DMS153 treated with DMSO at 0.1 percent for 48 hours (cell line): Measurements from ENCODE around the gene OVCH1.
"Not testable (repeated sequence)": the region's sequence is repeated elsewhere in the genome, so short reads cannot be mapped to it uniquely, and the experiment has no call there.

ENCODE experiments used
- DNase-seq: peaks from one replicate; lab custom pipeline; 2025; ENCODE audit not compliant: unreplicated experiment; lab: John Stamatoyannopoulos, UW

Gene OVCH1

DNA sequence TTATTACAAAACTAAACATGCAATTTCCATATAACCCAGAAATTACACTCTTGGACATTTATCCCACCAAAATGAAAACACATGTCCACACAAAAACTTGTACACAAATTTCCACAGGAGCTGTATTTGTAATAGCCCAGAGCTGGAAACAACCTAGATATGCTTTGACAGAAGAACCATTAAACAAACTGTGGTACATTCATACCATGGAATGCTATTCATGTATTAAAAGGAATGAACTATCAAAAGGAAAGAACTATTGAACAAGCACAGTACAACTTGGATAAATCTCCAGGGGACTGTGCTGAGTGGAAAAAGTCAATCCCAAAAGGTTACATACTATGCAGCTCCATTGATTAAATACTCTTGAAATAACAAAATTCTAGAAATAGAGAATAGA is 80.7 kb downstream of the OVCH1 start:
- no peak for DNase-seq

DNA sequence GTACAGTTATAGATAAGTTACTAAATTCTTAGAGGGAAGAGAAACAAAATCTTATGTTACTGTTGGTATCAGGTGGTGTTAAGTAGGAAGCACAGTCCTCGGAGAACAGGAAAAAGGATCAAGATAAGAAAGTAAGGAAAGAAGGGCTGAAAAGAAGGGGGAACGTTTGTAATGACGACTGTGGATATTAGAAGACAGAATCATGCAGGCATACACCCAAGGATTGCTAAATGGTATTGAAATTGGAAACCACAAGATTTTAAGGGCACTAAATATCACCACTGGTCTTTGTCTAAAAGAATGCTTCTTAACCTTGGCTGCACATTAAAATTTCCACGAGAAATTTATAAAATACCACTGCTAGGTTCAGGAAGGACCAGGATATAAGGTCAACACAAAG is 82.4 kb downstream of the OVCH1 start:
- no peak for DNase-seq

DNA sequence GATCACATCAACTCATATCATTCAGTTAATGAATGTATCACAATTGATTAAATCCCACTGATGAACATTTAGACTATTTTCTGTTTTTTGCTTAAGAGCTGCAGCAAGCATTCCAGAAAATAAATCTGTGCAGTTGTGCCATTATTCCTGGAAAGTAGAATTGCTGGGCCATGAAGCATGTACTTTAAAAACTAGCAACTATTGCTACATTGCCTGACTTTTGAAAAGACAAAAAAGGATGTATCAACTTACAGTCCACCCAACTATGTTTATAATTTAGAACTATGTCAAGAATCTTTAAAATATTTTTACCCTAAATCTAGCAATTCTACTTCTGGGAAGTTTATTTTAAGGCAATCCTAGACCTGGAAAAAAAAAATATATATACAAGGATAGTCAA is 83.1 kb downstream of the OVCH1 start:
- DNase-seq = no peak

DNA sequence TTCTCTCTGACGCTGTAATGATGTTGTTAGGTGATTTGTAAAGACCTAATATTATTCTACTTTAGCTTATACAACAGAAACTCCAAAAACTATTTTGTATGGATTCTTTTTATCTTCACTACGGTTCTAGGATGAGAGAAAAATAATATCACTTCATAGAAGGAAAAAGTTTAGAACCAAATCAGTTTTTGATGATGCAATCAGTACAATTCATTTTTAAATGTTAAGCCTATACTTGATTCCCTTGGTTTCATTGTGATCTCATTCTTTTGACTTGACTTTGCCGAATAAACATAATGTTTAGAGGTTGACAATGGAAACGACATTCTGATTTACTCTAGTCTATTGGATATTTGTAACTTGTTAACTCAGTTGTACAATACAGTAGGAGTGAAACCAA is 91.9 kb downstream of the OVCH1 start:
- no peak for DNase-seq

DNA sequence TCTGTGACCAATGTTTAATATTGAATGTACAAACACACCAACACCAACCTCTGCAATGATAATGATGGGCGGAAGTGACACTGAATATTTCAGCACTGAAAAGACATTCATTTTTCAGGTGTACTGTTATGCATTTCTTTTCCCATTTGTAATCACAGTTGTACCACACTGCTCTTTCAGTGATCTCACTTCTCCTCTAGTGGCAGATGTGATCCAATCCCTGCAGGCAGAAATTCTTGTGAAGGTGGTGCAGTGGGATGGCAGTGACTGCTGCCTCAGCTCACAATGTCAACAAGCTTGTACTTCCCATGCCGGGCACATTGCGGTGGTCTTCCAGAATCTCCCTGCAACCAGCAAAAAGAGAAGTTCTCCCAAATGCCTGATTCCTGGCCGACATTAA is 93.5 kb downstream of the OVCH1 start:
- no peak for DNase-seq

DNA sequence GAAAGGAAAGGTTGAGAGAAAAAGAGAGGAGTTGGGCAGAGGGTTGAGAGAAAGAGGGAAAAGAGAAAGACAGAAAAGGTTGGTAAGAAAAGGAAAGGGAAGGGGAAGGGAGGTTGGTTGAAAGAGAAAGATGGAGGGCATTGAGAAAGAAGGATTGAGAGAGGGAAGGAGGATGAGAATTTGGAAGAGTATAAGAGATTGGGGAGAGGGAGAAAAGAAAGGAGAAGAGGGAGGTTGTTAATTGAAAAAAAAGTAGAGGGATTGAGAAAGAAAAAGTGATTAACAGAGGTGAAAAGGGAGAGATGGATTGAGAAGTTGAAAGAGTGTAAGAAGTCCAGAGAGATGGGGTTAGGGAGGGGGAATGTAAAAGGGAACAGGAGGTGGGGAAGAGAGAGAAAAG is 95.0 kb downstream of the OVCH1 start:
- DNase-seq = no peak

DNA sequence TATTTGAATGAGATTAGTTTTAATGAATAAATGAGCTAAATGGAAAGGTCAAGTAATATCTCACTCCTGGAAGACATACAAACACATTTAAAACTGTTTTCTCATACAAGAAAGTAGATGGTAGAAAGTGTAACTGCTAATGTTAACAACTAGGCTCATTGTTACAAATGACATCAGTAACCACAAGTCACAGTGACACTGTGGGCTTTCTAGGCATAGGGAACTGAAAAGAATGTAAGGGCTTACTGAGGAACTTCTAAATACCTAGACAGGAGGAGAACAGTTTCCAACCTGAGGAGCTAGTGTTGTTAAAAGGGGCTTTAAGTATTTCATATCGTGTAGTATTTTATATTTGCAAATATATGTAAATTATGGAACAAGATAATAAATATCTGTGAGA is 99.0 kb downstream of the OVCH1 start:
- no peak for DNase-seq

DNA sequence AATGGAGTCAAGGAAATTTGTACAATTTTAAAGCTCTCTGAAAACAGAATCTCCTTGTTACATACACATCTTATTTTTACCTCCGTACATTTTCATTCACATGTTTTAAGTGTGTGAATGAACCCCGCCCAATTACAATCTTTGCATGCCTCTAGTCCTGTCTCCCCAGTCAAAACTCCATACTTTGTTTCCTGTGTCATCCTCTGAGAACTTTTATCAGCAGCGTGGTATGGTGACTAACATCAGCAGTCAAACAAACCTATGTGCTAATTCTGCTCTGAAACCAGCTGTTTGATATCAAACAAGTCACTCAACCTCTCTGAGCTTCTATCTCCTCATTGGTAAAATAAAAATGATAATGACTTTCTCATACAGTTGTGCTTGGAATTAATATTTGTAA is 100.7 kb downstream of the OVCH1 start:
- no peak for DNase-seq

DNA sequence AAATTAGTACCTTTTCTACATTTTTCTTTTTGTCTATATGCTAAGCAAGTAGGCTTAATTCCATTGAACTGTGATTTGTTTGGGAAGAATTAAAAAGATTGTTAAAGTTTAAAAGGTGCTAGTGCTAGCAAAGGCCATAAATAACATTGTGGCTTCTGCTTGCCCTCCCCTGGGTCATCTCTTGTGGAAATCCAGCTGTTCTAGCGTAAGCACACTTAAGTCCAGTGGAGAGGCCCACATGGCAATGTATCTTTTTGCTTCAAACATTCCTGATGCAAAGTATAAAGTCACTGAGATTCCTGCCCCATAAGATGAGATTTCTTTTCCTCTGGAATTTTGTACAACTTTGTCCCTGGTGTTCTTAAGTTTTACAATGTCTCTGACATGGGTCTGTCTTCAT is 102.1 kb downstream of the OVCH1 start:
- DNase-seq = no peak

DNA sequence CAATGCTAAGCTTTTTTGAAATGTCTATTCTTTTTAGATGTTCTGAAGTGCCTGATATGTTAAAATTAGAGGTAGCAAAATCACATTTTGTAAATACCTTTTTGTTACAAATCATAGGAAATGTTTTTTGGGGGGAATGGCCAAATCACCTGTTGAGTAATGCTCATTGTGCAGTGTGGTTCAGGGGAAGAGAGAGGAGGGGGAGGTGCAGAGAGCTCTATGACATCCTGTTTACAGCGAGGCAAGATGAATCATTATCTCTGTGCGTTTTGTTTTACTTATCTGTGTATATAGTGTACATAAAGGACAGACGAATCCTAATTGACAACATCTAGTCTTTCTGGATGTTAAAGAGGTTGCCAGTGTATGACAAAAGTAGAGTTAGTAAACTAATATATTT is 107.1 kb downstream of the OVCH1 start:
- not testable (repeated sequence) for DNase-seq

DNA sequence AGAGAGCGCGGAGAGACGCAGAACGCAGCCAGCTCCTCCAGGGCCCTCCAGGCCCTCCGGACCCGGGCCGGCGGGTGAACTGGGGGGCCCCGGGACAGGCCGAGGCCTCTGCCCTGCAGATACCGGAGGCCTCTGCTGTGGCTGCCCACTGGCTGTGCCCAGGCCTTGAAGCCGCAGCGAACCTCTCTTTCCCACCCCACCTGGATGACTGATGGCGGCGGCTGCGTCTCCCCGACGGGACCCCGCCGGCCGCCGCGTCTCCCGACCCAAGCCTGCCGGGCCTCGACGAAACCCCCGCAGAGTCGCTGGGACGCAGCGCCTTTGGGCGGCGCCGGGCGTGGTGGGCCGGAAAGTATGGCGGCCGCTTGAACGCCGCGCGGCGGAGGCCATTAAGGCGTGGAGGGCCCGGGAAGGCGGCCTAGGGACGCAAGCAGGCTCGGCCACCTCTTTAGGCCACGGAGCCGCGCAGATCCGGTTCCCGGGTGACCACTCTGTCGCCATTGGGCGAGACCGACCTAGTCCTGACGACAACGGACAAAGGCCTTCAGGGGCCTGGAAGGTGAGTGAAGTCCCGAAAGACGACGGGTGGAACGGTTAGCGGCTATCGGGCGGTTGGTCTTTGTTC is 108.1 kb downstream of the OVCH1 start:
- no peak for DNase-seq

DNA sequence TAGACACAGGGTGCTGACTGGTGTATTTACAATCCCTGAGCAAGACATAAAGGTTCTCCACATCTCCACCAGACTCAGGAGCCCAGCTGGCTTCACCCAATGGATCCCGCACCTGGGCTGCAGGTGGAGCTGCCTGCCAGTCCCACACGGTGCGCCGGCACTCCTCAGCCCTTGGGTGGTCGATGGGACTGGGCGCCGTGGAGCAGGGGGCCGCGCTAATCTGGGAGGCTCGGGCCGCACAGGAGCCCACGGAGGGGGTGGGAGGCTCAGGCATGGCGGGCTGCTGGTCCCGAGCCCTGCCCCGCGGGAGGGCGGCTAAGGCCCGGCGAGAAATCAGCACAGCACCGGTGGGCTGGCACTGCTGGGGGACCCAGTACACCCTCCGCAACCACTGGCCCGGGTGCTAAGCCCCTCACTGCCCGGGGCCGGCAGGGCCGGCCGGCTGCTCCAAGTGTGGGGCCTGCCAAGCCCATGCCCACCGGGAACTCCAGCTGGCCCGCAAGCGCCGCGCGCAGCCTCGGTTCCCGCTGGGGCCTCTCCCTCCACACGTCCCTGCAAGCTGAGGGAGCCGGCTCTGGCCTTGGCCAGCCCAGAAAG is 111.3 kb downstream of the OVCH1 start:
- DNase-seq = not testable (repeated sequence)

DNA sequence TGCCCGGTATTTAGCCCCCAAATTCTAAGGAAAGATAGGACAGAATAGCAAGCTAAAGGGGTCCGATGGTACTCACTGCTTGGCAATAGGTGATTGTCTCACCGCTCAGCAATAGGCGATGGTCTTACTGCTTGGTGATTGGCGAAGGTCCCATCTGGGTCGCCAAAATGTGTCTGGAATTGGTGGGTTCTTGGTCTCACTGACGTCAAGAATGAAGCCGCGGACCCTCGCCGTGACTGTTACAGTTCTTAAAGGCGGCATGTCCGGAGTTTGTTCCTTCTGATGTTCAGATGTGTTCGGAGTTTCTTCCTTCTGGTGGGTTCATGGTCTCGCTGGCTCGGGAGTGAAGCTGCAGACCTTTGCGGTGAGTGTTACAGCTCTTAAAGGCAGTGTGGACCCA is 112.3 kb downstream of the OVCH1 start:
- DNase-seq = not testable (repeated sequence)

DNA sequence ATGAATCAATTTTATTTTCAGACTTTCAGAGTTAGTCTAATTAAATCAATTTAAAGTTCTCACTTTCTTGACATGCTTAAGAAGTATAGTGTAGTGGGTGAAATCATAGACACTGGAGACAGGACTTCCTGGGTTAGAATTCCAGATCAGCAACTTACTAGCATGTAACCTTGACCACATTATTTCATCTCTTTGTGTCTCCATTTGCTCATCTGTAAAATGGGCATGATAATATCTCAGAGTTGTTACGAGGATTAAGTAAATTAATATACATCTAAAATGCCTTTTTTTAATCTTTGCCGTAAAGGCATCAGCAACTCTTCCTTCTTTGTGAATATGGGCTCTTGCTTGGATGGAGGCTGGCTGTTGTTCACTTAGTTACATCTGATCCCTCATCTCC is 115.2 kb downstream of the OVCH1 start:
- no peak for DNase-seq

DNA sequence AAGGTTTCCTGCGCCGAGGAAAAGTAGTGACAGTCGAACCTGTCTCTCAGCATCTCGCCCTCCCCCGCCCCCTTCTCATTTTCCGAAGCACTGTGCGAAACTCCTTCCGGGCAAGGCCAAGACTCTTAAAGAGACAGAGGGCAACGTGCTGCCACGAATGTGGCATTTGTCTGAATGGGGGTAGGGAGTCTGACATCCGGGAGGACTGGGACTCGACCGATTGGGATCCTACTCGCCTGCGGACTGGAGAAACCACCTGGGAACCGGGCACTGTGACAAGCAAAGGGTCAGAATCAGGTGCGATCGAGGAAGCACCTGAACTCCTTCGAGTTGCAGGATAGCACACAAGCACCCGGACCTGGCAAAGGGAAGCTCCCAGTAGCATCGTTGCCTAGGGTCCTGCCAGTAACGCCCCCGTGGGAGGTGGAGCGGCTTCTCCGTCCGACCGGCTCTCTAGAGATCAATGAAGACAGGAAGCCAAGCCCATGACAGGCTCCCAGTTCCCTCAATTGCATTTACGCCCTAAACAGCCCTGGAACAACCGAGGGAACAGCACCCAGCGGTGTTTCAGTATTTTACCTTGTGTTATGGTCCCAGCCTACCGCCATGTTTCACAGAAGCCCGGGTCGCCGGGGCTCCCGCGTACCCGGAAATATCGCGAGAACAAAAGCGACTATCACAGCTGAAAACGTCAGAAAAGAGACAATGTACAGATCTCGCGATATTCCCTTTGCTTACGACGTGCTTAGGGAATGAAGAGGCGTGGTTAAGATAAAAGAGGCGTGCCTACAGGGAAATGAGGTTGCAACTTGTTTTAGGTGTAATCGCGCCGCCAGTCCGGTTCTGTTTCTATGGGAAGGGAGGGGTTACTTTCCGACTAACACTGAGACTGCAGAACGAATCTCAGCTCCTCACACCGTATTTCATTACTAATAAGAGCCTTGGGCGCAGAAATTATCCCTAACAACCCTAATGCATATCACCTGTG is 116.7 kb downstream of the OVCH1 start, which contains the start of gene ERGIC2:
Gene ERGIC2, minus strand, starts transcription at position 637 of the 988 bp plus-strand sequence. CDS start 9,539 bp downstream, outside the sequence.
- DNase-seq = peak; percentile 99
